Naive thymus-derived CD4-positive, alpha-beta T cell (primary cell): ENCODE measurements around the gene SAP30. TPM values are rescaled to one million over a fixed set of nuclear protein-coding genes. Genes with fewer than 3 reads are reported as not detected.

Source experiments
- ATAC-seq: fragments of 150-1000 bp; cut with Tn5 transposase; 2 replicates; pipeline ENCODE4 v1.10.0; 2021; ENCODE audit warnings: mild to moderate bottlenecking, moderate library complexity
- CTCF ChIA-PET: fragments of 350-600 bp; sonication (Branson Sonifier 250); formaldehyde crosslinking; loops from one replicate; lab custom pipeline; 2021; ENCODE audit warnings: antibody characterized with exemption; lab: Charles Lee
- POLR2A ChIA-PET: fragments of 350-600 bp; sonication (Branson Sonifier 250); formaldehyde crosslinking; loops from one replicate; lab custom pipeline; 2021; ENCODE audit warnings: antibody characterized with exemption, inconsistent platforms; lab: Charles Lee
- DNase-seq, 9 donors: peaks; one replicate each; pipeline versions ENCODE4 v3.0.0 to v3.0.0-alpha.2; 2020 to 2022; ENCODE audit warnings: mixed read lengths in 1 of 9
- H3K27ac ChIP-seq: one replicate; pipeline ENCODE4 v1.7.0; 2013; ENCODE audit warnings: mild to moderate bottlenecking, low read depth, low read length, moderate library complexity
- H3K27me3 ChIP-seq, 2 donors: one replicate each; pipeline ENCODE4 v1.7.0; 2013; ENCODE audit warnings: low read length in 2 of 2, mild to moderate bottlenecking in 2 of 2, moderate library complexity in 2 of 2; ENCODE audit not compliant: control insufficient read depth in 2 of 2, insufficient read depth in 2 of 2
- H3K36me3 ChIP-seq, 3 experiments: 1 replicate in 2 of 3; 2 replicates in 1 of 3; pipeline ENCODE4 v1.7.0; 2013; ENCODE audit warnings: low read length in 3 of 3, mild to moderate bottlenecking in 3 of 3, moderate library complexity in 1 of 3; ENCODE audit not compliant: insufficient read depth in 3 of 3, control insufficient read depth in 2 of 3
- H3K4me1 ChIP-seq, 2 donors: one replicate each; pipeline ENCODE4 v1.7.0; 2013; ENCODE audit warnings: low read length in 2 of 2, mild to moderate bottlenecking in 2 of 2, moderate library complexity in 1 of 2; ENCODE audit not compliant: control insufficient read depth in 2 of 2, insufficient read depth in 2 of 2
- H3K4me3 ChIP-seq: 2 replicates; pipeline ENCODE4 v1.7.0; 2013; ENCODE audit warnings: mild to moderate bottlenecking, low read length
- H3K9me3 ChIP-seq, 3 experiments: 1 replicate in 2 of 3; 2 replicates in 1 of 3; pipeline ENCODE4 v1.7.0; 2013; ENCODE audit warnings: low read length in 3 of 3; ENCODE audit not compliant: control insufficient read depth in 2 of 3
- H3K27ac Mint-ChIP-seq, 9 donors: one replicate each; pipeline ENCODE4 v1.8.0; 2020 to 2022; ENCODE audit warnings: mixed read lengths in 9 of 9, mild to moderate bottlenecking in 8 of 9, moderate library complexity in 5 of 9, inconsistent platforms in 2 of 9
- H3K27me3 Mint-ChIP-seq, 5 donors: one replicate each; pipeline ENCODE4 v1.8.0; 2021 to 2022; ENCODE audit warnings: mixed read lengths in 5 of 5, mild to moderate bottlenecking in 1 of 5
- H3K36me3 Mint-ChIP-seq, 5 donors: one replicate each; pipeline ENCODE4 v1.8.0; 2020 to 2022; ENCODE audit warnings: mixed read lengths in 5 of 5, mild to moderate bottlenecking in 3 of 5, inconsistent platforms in 1 of 5
- H3K4me1 Mint-ChIP-seq, 7 donors: one replicate each; pipeline ENCODE4 v1.8.0; 2020 to 2022; ENCODE audit warnings: mixed read lengths in 7 of 7, mild to moderate bottlenecking in 3 of 7, inconsistent platforms in 1 of 7
- H3K4me3 Mint-ChIP-seq, 10 donors: one replicate each; pipeline ENCODE4 v1.8.0; 2020 to 2022; ENCODE audit warnings: mild to moderate bottlenecking in 10 of 10, mixed read lengths in 10 of 10, moderate library complexity in 6 of 10, inconsistent platforms in 2 of 10
- H3K9me3 Mint-ChIP-seq, 11 donors: one replicate each; pipeline ENCODE4 v1.8.0; 2020 to 2022; ENCODE audit warnings: mixed read lengths in 11 of 11, mild to moderate bottlenecking in 4 of 11, inconsistent platforms in 1 of 11, moderate library complexity in 1 of 11
- intact Hi-C, 2 donors: fragments of 100-400 bp; cut with micrococcal nuclease; formaldehyde crosslinking; loops; one replicate each; pipeline ENCODE4 v1.15.1; 2023
- polyA plus RNA-seq, 2 donors: library from polyadenylated mRNA; unstranded; fragments of 300-500 nt; fragmentation: Illumina TruSeq; gene quantifications; one replicate each; pipeline ENCODE4 v1.2.3, GENCODE V29; 2021
- total RNA-seq, 6 experiments: library from RNA in 5 of 6; stranded (reverse) in 5 of 6; gene quantifications; 1 replicate in 5 of 6; 2 replicates in 1 of 6; pipeline ENCODE4 v1.2.3 and lab custom pipeline; 2021 to 2026

Gene SAP30
- total and polyA plus RNA-seq, 7 experiments from 2014 or later = 0.48 to 27.4 (median 1.1) TPM

- H3K27ac ChIP-seq = no peak overlapping the region
- H3K27me3 Mint-ChIP-seq = peaks cover 0 to 5% (median 3%) of the 10 kb centered on the region in 5 donors
- peaks cover 0 to 11% (median 0%) of the 10 kb centered on the region in 7 donors for H3K4me1 Mint-ChIP-seq
- H3K36me3 ChIP-seq = no peaks in the 10 kb centered on the region
- H3K9me3 ChIP-seq = no peaks in the 10 kb centered on the region
- ATAC-seq (no peak), DNase-seq (no peak)
- H3K4me3 ChIP-seq = no peak overlapping the region
- intact Hi-C loops = no loop called here
- POLR2A ChIA-PET = no interaction called here
- no peaks in the 10 kb centered on the region for H3K4me1 ChIP-seq
- H3K9me3 Mint-ChIP-seq = no peaks in the 10 kb centered on the region
- H3K27me3 ChIP-seq = no peaks in the 10 kb centered on the region
- no peak overlapping the region for H3K4me3 Mint-ChIP-seq
- H3K27ac Mint-ChIP-seq = no peak overlapping the region
- CTCF ChIA-PET = interaction anchor here (1.3 kb wide), 1 partner anchor 8 kb away, joined by 3 read pairs; no protein-coding TSS in a partner anchor
- peaks cover 0 to 11% (median 0%) of the 10 kb centered on the region in 5 donors for H3K36me3 Mint-ChIP-seq
Observed at GRCh38 chr4:173403051-173403450, 32.3 kb downstream of the SAP30 start.

GRCh38 chr4:173404296-173404865 is 33.6 kb downstream of the SAP30 start:
- no peak for DNase-seq
- Mint-ChIP-seq H3K36me3 (peaks cover 0 to 11% (median 0%) of the 10 kb centered on the region in 5 donors), H3K4me3 (no peak overlapping the region), H3K27me3 (peaks cover 0 to 6% (median 4%) of the 10 kb centered on the region in 5 donors), H3K9me3 (no peaks in the 10 kb centered on the region), H3K27ac (no peak overlapping the region), H3K4me1 (peaks cover 0 to 11% (median 0%) of the 10 kb centered on the region in 7 donors)
- ChIA-PET POLR2A (no interaction called here), CTCF (no interaction called here)
- no peak overlapping the region for H3K27ac ChIP-seq
- intact Hi-C loops = no loop called here
- no peaks in the 10 kb centered on the region for H3K27me3 ChIP-seq
- no peaks in the 10 kb centered on the region for H3K36me3 ChIP-seq
- H3K4me1 ChIP-seq = no peaks in the 10 kb centered on the region
- no peaks in the 10 kb centered on the region for H3K9me3 ChIP-seq
- H3K4me3 ChIP-seq = no peak overlapping the region
- ATAC-seq = no peak

- ChIA-PET CTCF (no interaction called here), POLR2A (no interaction called here)
- peaks cover 0 to 7% (median 4%) of the 10 kb centered on the region in 5 donors for H3K27me3 Mint-ChIP-seq
- H3K4me3 Mint-ChIP-seq = no peak overlapping the region
- H3K27me3 ChIP-seq = no peaks in the 10 kb centered on the region
- ATAC-seq (no peak), DNase-seq (no peak)
- H3K4me1 Mint-ChIP-seq = peaks cover 0 to 13% (median 0%) of the 10 kb centered on the region in 7 donors
- intact Hi-C loops = no loop called here
- no peak overlapping the region for H3K4me3 ChIP-seq
- H3K9me3 Mint-ChIP-seq = no peaks in the 10 kb centered on the region
- no peaks in the 10 kb centered on the region for H3K36me3 ChIP-seq
- H3K9me3 ChIP-seq = no peaks in the 10 kb centered on the region
- no peak overlapping the region for H3K27ac Mint-ChIP-seq
- no peaks in the 10 kb centered on the region for H3K4me1 ChIP-seq
- H3K36me3 Mint-ChIP-seq = peaks cover 0 to 11% (median 0%) of the 10 kb centered on the region in 5 donors
- no peak overlapping the region for H3K27ac ChIP-seq
Observed at GRCh38 chr4:173405840-173406606, 35.3 kb downstream of the SAP30 start.

- CTCF ChIA-PET = interaction anchor here (0.6 kb wide), 1 partner anchor 10 kb away, joined by 4 read pairs; no protein-coding TSS in a partner anchor
- Histone ChIP-seq H3K36me3 (no peaks in the 10 kb centered on the region), H3K9me3 (no peaks in the 10 kb centered on the region), H3K27ac (no peak overlapping the region), H3K4me1 (no peaks in the 10 kb centered on the region), H3K27me3 (no peaks in the 10 kb centered on the region), H3K4me3 (no peak overlapping the region)
- Mint-ChIP-seq H3K27ac (no peak overlapping the region), H3K4me3 (no peak overlapping the region), H3K27me3 (peaks cover 0 to 9% (median 2%) of the 10 kb centered on the region in 5 donors), H3K4me1 (peaks cover 0 to 14% (median 0%) of the 10 kb centered on the region in 7 donors), H3K9me3 (no peaks in the 10 kb centered on the region), H3K36me3 (peaks cover 0 to 11% (median 0%) of the 10 kb centered on the region in 5 donors)
- intact Hi-C loops = no loop called here
- POLR2A ChIA-PET = no interaction called here
- ATAC-seq (no peak), DNase-seq (no peak)
Observed at GRCh38 chr4:173410079-173410478, 39.3 kb downstream of the SAP30 start.

- Mint-ChIP-seq H3K9me3 (no peaks in the 10 kb centered on the region), H3K4me3 (no peak overlapping the region), H3K27me3 (peaks cover 0 to 9% (median 0%) of the 10 kb centered on the region in 5 donors), H3K4me1 (peaks cover 0 to 7% (median 0%) of the 10 kb centered on the region in 7 donors), H3K27ac (no peak overlapping the region), H3K36me3 (peaks cover 0 to 2% (median 0%) of the 10 kb centered on the region in 5 donors)
- CTCF ChIA-PET = interaction anchor here (0.8 to 4.8 kb wide), 3 partner anchors 9 to 398 kb away, joined by 3 to 45 read pairs (median 3); no protein-coding TSS in a partner anchor
- no peaks in the 10 kb centered on the region for H3K4me1 ChIP-seq
- H3K27me3 ChIP-seq = no peaks in the 10 kb centered on the region
- no peaks in the 10 kb centered on the region for H3K36me3 ChIP-seq
- POLR2A ChIA-PET = no interaction called here
- H3K27ac ChIP-seq = no peak overlapping the region
- H3K4me3 ChIP-seq = no peak overlapping the region
- DNase-seq = no peak
- intact Hi-C loops = no loop called here
- no peak for ATAC-seq
- H3K9me3 ChIP-seq = no peaks in the 10 kb centered on the region
Observed at GRCh38 chr4:173411106-173411693, 40.4 kb downstream of the SAP30 start.

- intact Hi-C loops = no loop called here
- POLR2A ChIA-PET = no interaction called here
Observed at GRCh38 chr4:173413036-173413435, 42.3 kb downstream of the SAP30 start.

More at GRCh38 chr4:173413036-173413435, 42.3 kb downstream of the SAP30 start:
- DNase-seq (no peak), ATAC-seq (no peak)
- H3K27me3 ChIP-seq = no peaks in the 10 kb centered on the region
- no peak overlapping the region for H3K4me3 ChIP-seq
- no peaks in the 10 kb centered on the region for H3K9me3 Mint-ChIP-seq
- H3K27ac ChIP-seq = no peak overlapping the region
- H3K4me1 ChIP-seq = no peaks in the 10 kb centered on the region
- H3K4me3 Mint-ChIP-seq = no peak overlapping the region
- H3K36me3 Mint-ChIP-seq = peaks cover 0 to 2% (median 0%) of the 10 kb centered on the region in 5 donors
- H3K36me3 ChIP-seq = no peaks in the 10 kb centered on the region
- peaks cover 0 to 6% (median 0%) of the 10 kb centered on the region in 5 donors for H3K27me3 Mint-ChIP-seq
- peaks cover 0 to 9% (median 0%) of the 10 kb centered on the region in 7 donors for H3K4me1 Mint-ChIP-seq
- H3K27ac Mint-ChIP-seq = no peak overlapping the region
- no peaks in the 10 kb centered on the region for H3K9me3 ChIP-seq
- CTCF ChIA-PET = interaction anchor here (1.1 to 4.8 kb wide), 3 partner anchors 93 to 400 kb away, joined by 3 to 45 read pairs (median 4); no protein-coding TSS in a partner anchor
